Measurements from ENCODE around the gene TBC1D3B. TPM values are rescaled to one million over a fixed set of nuclear protein-coding genes. Genes with fewer than 3 reads are reported as not detected.
"Not testable (repeated sequence)": the region's sequence is repeated elsewhere in the genome, so short reads cannot be mapped to it uniquely, and the experiment has no call there.

TBC1D3B gene
- total RNA-seq, 1 donor from 2014 or later = 9.8 TPM

- no peaks in the 10 kb centered on the region for H3K36me3 Mint-ChIP-seq (ENCODE audit: low read depth)
- intact Hi-C loops (cut with micrococcal nuclease) = no loop called here
- peaks cover 12% of the 10 kb centered on the region for H3K27me3 Mint-ChIP-seq
These were observed 41.0 kb downstream of the TBC1D3B start for GRCh38 chr17:36135465-36135864.

GRCh38 chr17:36133602-36134236 lies 42.7 kb downstream of the TBC1D3B start:
- Mint-ChIP-seq H3K27ac (no peak overlapping the region), H3K9me3 (no peaks in the 10 kb centered on the region)
- intact Hi-C loops (cut with micrococcal nuclease) = no loop called here

More at GRCh38 chr17:36135465-36135864, 41.0 kb downstream of the TBC1D3B start:
- Mint-ChIP-seq H3K9me3 (no peaks in the 10 kb centered on the region), H3K4me1 (no peaks in the 10 kb centered on the region), H3K27ac (no peak overlapping the region), H3K4me3 (no peak overlapping the region)
- DNase-seq = no peak

DNA sequence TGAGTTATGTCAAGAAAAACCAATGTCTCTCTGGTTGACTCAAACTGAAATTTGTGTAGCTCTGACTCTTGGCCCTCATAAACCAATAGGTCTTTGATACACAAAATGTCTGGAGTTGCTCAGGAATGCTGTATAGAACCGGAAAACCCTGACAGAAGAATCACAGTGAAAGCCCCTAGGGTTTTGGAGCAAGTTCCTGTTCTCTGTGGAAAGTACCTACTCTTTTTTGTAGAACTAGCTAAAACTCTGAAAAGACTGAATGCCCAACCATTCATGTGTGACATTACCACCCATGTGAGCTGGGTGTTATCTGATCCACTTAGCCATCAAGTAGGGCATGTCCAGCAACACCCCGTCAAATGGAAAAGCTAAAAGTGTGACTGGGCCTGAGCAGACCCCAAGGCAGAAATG lies 44.0 kb downstream of the TBC1D3B start:
- Mint-ChIP-seq H3K9me3 (no peaks in the 10 kb centered on the region), H3K27me3 (peaks cover 24% of the 10 kb centered on the region), H3K4me1 (no peaks in the 10 kb centered on the region), H3K27ac (no peak overlapping the region), H3K4me3 (no peak overlapping the region), H3K36me3 (ENCODE audit: low read depth) (no peaks in the 10 kb centered on the region)
- intact Hi-C loops (cut with micrococcal nuclease) = no loop called here
- DNase-seq = no peak

More at GRCh38 chr17:36133602-36134236, 42.7 kb downstream of the TBC1D3B start:
- Mint-ChIP-seq H3K36me3 (ENCODE audit: low read depth) (no peaks in the 10 kb centered on the region), H3K4me3 (no peak overlapping the region), H3K4me1 (no peaks in the 10 kb centered on the region), H3K27me3 (peaks cover 23% of the 10 kb centered on the region)
- DNase-seq = no peak

- Mint-ChIP-seq H3K9me3 (no peaks in the 10 kb centered on the region), H3K27me3 (peaks cover 19% of the 10 kb centered on the region), H3K27ac (no peak overlapping the region), H3K4me3 (no peak overlapping the region), H3K4me1 (no peaks in the 10 kb centered on the region), H3K36me3 (ENCODE audit: low read depth) (no peaks in the 10 kb centered on the region)
- intact Hi-C loops (cut with micrococcal nuclease) = no loop called here
- DNase-seq = no peak
These were observed 44.5 kb downstream of the TBC1D3B start for GRCh38 chr17:36131931-36132330.

GRCh38 chr17:36131421-36131820 lies 45.0 kb downstream of the TBC1D3B start:
- no peaks in the 10 kb centered on the region for H3K9me3 Mint-ChIP-seq
- H3K4me1 Mint-ChIP-seq = no peaks in the 10 kb centered on the region
- no peaks in the 10 kb centered on the region for H3K36me3 Mint-ChIP-seq (ENCODE audit: low read depth)
- H3K4me3 Mint-ChIP-seq = no peak overlapping the region
- peaks cover 17% of the 10 kb centered on the region for H3K27me3 Mint-ChIP-seq
- no peak overlapping the region for H3K27ac Mint-ChIP-seq
- intact Hi-C loops (cut with micrococcal nuclease) = no loop called here
- no peak for DNase-seq

GRCh38 chr17:36130346-36130745 lies 46.1 kb downstream of the TBC1D3B start:
- no peak for DNase-seq
- intact Hi-C loops (cut with micrococcal nuclease) = no loop called here
- Mint-ChIP-seq H3K36me3 (ENCODE audit: low read depth) (no peaks in the 10 kb centered on the region), H3K27ac (no peak overlapping the region), H3K9me3 (peaks cover 8% of the 10 kb centered on the region), H3K4me3 (no peak overlapping the region), H3K4me1 (no peaks in the 10 kb centered on the region), H3K27me3 (peaks cover 17% of the 10 kb centered on the region)

- Mint-ChIP-seq H3K4me1 (no peaks in the 10 kb centered on the region), H3K9me3 (peaks cover 8% of the 10 kb centered on the region), H3K27ac (no peak overlapping the region), H3K27me3 (peaks cover 17% of the 10 kb centered on the region), H3K36me3 (ENCODE audit: low read depth) (no peaks in the 10 kb centered on the region), H3K4me3 (no peak overlapping the region)
- no peak for DNase-seq
- intact Hi-C loops (cut with micrococcal nuclease) = no loop called here
These were observed 46.8 kb downstream of the TBC1D3B start for GRCh38 chr17:36129616-36130015.

GRCh38 chr17:36128411-36128978 lies 47.9 kb downstream of the TBC1D3B start:
- DNase-seq = no peak
- H3K9me3 Mint-ChIP-seq = peaks cover 8% of the 10 kb centered on the region
- H3K27me3 Mint-ChIP-seq = peaks cover 17% of the 10 kb centered on the region
- no peak overlapping the region for H3K4me3 Mint-ChIP-seq
- no peaks in the 10 kb centered on the region for H3K4me1 Mint-ChIP-seq
- no peaks in the 10 kb centered on the region for H3K36me3 Mint-ChIP-seq (ENCODE audit: low read depth)
- no peak overlapping the region for H3K27ac Mint-ChIP-seq
- intact Hi-C loops (cut with micrococcal nuclease) = no loop called here

- Mint-ChIP-seq H3K9me3 (peaks cover 11% of the 10 kb centered on the region), H3K4me1 (no peaks in the 10 kb centered on the region), H3K4me3 (no peak overlapping the region), H3K36me3 (ENCODE audit: low read depth) (no peaks in the 10 kb centered on the region), H3K27me3 (peaks cover 17% of the 10 kb centered on the region), H3K27ac (no peak overlapping the region)
- intact Hi-C loops (cut with micrococcal nuclease) = no loop called here
- no peak for DNase-seq
These were observed 48.5 kb downstream of the TBC1D3B start for GRCh38 chr17:36127911-36128310.

- no peak overlapping the region for H3K27ac Mint-ChIP-seq
- DNase-seq = no peak
- no peaks in the 10 kb centered on the region for H3K36me3 Mint-ChIP-seq (ENCODE audit: low read depth)
- H3K4me3 Mint-ChIP-seq = no peak overlapping the region
- peaks cover 17% of the 10 kb centered on the region for H3K27me3 Mint-ChIP-seq
- intact Hi-C loops (cut with micrococcal nuclease) = no loop called here
- no peaks in the 10 kb centered on the region for H3K4me1 Mint-ChIP-seq
- peaks cover 11% of the 10 kb centered on the region for H3K9me3 Mint-ChIP-seq
These were observed 49.1 kb downstream of the TBC1D3B start for GRCh38 chr17:36127199-36127893.

- Mint-ChIP-seq H3K27me3 (peaks cover 13% of the 10 kb centered on the region), H3K4me3 (no peak overlapping the region), H3K9me3 (peaks cover 19% of the 10 kb centered on the region), H3K4me1 (no peaks in the 10 kb centered on the region), H3K36me3 (ENCODE audit: low read depth) (no peaks in the 10 kb centered on the region), H3K27ac (no peak overlapping the region)
- intact Hi-C loops (cut with micrococcal nuclease) = no loop called here
- DNase-seq = no peak
These were observed 51.3 kb downstream of the TBC1D3B start for GRCh38 chr17:36124879-36125824.

GRCh38 chr17:36123431-36123830 lies 53.0 kb downstream of the TBC1D3B start:
- H3K4me1 Mint-ChIP-seq = peaks cover under 1% of the 10 kb centered on the region
- DNase-seq = no peak
- intact Hi-C loops (cut with micrococcal nuclease) = no loop called here
- H3K27me3 Mint-ChIP-seq = peaks cover 3% of the 10 kb centered on the region
- H3K36me3 Mint-ChIP-seq (ENCODE audit: low read depth) = no peaks in the 10 kb centered on the region
- no peak overlapping the region for H3K27ac Mint-ChIP-seq
- peaks cover 19% of the 10 kb centered on the region for H3K9me3 Mint-ChIP-seq
- H3K4me3 Mint-ChIP-seq = no peak overlapping the region

DNA sequence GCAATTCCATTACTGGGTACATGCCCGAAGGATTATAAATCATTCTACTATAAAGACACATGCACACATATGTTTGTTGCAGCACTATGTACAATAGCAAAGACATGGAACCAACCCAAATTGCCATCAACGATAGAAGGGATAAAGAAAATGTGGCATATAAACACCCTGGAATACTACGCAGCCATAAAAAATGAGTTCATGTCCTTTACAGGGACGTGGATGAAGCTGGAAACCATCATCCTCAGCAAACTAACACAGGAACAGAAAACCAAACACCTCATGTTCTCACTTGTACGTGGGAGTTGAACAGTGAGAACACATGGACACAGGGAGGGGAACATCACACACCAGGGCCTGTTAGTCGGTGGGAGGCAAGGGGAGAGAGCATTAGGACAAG lies 55.3 kb downstream of the TBC1D3B start:
- DNase-seq; H3K27me3 Mint-ChIP-seq; H3K27ac Mint-ChIP-seq; H3K36me3 Mint-ChIP-seq (ENCODE audit: low read depth); H3K4me3 Mint-ChIP-seq; intact Hi-C loops (cut with micrococcal nuclease): not testable (repeated sequence)
- H3K9me3 Mint-ChIP-seq = peaks cover 17% of the 10 kb centered on the region
- peaks cover 13% of the 10 kb centered on the region for H3K4me1 Mint-ChIP-seq

Data from activated CD4-positive, alpha-beta T cell treated with anti-CD3 and anti-CD28 coated beads, Interleukin-2, amount 10 ng/mL, durations not matched to agents 24 days and 14 days (primary cell).